ENCODE data around the gene ATG16L2. TPM values are rescaled to one million over a fixed set of nuclear protein-coding genes. Genes with fewer than 3 reads are reported as not detected.

Gene ATG16L2
- total and polyA plus RNA-seq, 2 donors (not counting 3 experiments of a cell fraction or from before 2014, with no cell fraction given) = 26.5 to 30.5 TPM

GRCh38 chr11:72820439-72821139 lies 6.4 kb downstream of the ATG16L2 start:
- FAIRE-seq = no peak
- no TSS peak for BruUV-seq (replicated peaks)

More at GRCh38 chr11:72820439-72821139, 6.4 kb downstream of the ATG16L2 start:
- Histone ChIP-seq H4K20me1 (replicated peaks; ENCODE audit: control insufficient read depth, extremely low read depth, insufficient read depth, low read length) (no peaks in the 10 kb centered on the region), H3K4me3 (replicated peaks in 1 of 3; ENCODE audit: insufficient read depth in 1 of 3, low read depth in 1 of 3, low read length in 3 of 3) (no peak overlapping the region), H3K79me2 (ENCODE audit: control insufficient read depth, insufficient read depth, low read length) (peaks cover 4% of the 10 kb centered on the region), H3K9me3 (replicated peaks; ENCODE audit: control insufficient read depth, insufficient read depth, low read length) (no peaks in the 10 kb centered on the region), H3K27ac (ENCODE audit: insufficient read depth, low read depth, low read length) (no peak overlapping the region), H3K36me3 (ENCODE audit: control insufficient read depth in 2 of 2, extremely low read depth in 1 of 2, insufficient read depth in 2 of 2, low read length in 2 of 2) (peaks cover 5 to 6% of the 10 kb centered on the region in 2 experiments), H3K27me3 (ENCODE audit: control insufficient read depth in 2 of 2, insufficient read depth in 2 of 2, low read length in 2 of 2) (no peaks in the 10 kb centered on the region), H2AFZ (ENCODE audit: low read depth, low read length) (no peak overlapping the region), H3K9ac (replicated peaks; ENCODE audit: extremely low read depth, insufficient read depth, low read length) (no peak overlapping the region), H3K4me1 (ENCODE audit: control insufficient read depth, extremely low read depth, insufficient read depth, low read length) (peaks cover 16% of the 10 kb centered on the region), H3K4me2 (ENCODE audit: insufficient read depth, low read length) (no peak overlapping the region), H3K9me1 (replicated peaks; ENCODE audit: control insufficient read depth, extremely low read depth, insufficient read depth, low read length) (no peaks in the 10 kb centered on the region)
- intact Hi-C loops (cut with micrococcal nuclease) = loop anchor here (10.0 kb wide), 1 partner anchor 554 kb away; the partner anchor contains the start of gene RELT
- ChIA-PET POLR2A (no interaction called here), CTCF (no interaction called here)
- no peak for DNase-seq (ENCODE audit: low read depth, low spot score)
- dilution Hi-C loops (cut with MboI; ENCODE audit: extremely low pct_ligation_motif_present, low sequenced_read_pairs) = no loop called here
- TF ChIP-seq MYC (IDR thresholded peaks at IDR 0.05; ENCODE audit: low read depth, low read length) (no peak), POLR2A (IDR thresholded peaks at IDR 0.05; ENCODE audit: low read depth, low read length) (no peak), EZH2 (IDR thresholded peaks at IDR 0.05; ENCODE audit: borderline replicate concordance, low read depth, low read length, severe bottlenecking) (no peak), CTCF (IDR thresholded peaks at IDR 0.05; ENCODE audit: extremely low read depth in 1 of 2, insufficient read depth in 1 of 2, low read depth in 1 of 2, low read length in 2 of 2) (no peak), JUN (IDR thresholded peaks at IDR 0.05; ENCODE audit: borderline replicate concordance, insufficient read depth, insufficient read length, low read depth) (no peak), FOS (IDR thresholded peaks at IDR 0.05; ENCODE audit: borderline replicate concordance, insufficient read depth, low read length) (no peak), GATA2 (IDR thresholded peaks at IDR 0.05; ENCODE audit: insufficient read depth, insufficient read length, low read depth, low read length) (no peak), POLR2AphosphoS5 (IDR thresholded peaks at IDR 0.05; ENCODE audit: insufficient read depth, low read depth, low read length) (no peak)
- TF ChIP-seq, protein P1, sequence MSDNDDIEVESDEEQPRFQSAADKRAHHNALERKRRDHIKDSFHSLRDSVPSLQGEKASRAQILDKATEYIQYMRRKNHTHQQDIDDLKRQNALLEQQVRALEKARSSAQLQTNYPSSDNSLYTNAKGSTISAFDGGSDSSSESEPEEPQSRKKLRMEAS (IDR thresholded peaks at IDR 0.05; ENCODE audit: insufficient read depth, insufficient read length) = no peak

Measured in endothelial cell of umbilical vein (primary cell).